HG02759 (cell line): ENCODE data around the gene ZRANB3.

Source experiments
- ATAC-seq: cut with Tn5 transposase; IDR thresholded peaks from one replicate; pipeline ENCODE4 v1.9.1; 2021; ENCODE audit warnings: mild to moderate bottlenecking, moderate library complexity; ENCODE audit not compliant: unreplicated experiment

The ZRANB3 gene

DNA sequence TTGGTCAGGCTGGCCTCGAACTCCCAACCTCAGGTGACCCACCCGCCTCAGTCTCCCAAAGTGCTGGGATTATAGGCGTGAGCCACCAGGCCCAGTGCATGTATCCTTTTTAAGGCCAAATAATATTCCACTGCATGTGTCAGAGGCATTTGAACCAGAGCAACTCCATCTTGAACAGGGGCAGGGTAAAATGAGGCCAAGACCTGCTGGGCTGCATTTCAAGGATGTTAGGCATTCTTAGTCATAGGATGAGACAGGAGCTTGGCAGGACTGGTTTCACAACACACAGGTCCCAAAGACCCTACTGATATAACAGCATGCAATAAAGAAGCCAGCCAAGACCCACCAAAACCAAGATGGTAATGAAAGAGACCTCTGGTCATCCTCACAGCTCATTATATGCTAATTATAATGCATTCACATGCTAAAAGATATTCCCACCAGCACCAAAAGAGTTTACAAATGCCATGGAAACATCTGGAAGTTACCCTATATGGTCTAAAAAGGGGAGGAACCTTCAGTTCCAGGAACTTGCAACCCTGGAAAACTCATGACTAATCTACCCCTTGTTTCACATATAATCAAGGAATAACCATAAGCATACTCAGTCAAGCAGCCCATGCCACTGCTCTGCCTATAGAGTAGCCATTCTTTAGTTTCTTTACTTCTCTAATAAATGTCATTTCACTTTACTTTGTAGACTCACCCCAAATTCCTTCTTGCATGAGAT, 274.3 kb downstream of the ZRANB3 start:
- ATAC-seq, result no peak

GRCh38 chr2:135255208-135255607, 275.8 kb downstream of the ZRANB3 start:
- no peak for ATAC-seq

GRCh38 chr2:135252805-135253458, 278.1 kb downstream of the ZRANB3 start:
- no peak for ATAC-seq

DNA sequence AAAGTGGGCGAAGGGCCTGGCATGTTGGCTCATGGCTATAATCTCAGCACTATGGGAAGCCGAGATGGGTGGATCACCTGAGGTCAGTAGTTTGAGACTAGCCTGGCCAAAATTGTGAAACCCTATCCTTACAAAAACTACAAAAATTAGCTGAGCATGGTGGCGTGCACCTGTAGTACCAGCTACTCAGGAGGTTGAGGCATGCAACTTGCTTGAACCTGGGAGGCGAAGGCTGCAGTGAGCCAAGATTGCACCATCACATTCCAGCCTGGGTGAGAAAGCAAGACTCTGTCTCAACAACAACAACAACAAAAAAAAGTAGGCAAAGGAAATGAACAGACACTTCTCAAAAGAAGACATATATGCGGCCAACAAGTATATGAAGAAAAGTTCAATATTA, 282.4 kb downstream of the ZRANB3 start:
- ATAC-seq, result no peak

GRCh38 chr2:135246711-135247270, 284.2 kb downstream of the ZRANB3 start:
- ATAC-seq, result no peak

- ATAC-seq, result no peak
These were observed 285.9 kb downstream of the ZRANB3 start for GRCh38 chr2:135245071-135245470.

DNA sequence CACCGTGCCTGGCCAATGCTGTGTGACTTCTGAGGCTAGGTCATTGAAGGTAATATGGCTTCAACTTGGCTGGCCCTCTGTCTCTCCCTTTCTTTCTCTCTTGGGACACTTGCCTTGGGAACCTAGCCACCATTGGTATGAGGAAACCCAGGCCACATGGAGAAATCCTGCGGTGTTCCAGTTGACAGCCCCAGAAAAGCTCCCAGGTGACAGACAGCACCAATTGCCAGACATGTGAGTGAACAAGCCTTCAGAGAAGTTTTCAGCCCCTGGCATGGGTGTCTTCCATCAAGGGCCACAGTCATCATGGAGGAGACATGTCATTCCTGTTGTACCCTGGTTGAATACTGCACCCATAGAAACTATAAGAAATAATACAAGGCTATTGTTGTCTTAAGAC, 292.4 kb downstream of the ZRANB3 start:
- no peak for ATAC-seq

DNA sequence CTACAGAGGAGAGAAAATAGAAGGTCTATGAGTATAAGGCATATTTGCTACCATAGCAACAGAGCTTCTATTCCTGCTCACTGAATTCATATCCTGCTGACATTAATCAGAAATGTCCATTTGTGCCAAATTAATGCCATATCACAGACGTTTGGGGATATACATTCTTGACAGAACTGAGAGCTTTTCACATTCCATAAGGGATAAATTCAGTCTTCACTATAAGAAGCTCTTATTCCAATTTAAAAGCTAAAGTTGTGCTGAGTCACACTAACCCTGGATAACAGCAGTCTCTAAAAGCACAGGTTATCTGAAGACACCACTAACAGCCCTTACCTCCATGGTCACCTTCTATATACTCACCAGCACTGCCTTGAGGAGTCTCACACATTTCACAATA, 300.9 kb downstream of the ZRANB3 start:
- no peak for ATAC-seq

DNA sequence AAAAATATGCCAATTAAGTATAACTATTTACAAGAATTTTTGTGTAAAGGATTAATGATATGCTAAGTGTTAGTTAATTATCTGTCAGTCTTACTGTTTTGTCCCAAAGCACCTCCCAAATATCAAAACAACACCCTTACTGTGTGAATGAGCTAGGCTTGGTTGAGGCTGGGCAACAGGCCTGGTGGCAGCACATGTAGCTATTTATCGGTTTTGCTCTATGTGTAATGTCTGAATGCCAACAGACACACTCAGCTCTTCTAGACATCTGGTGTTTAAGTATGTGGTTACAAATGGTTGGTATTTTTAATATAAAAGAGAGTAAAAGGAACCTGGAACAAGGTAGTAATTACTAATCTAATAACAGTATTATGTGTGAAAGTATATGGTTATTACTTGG, 303.6 kb downstream of the ZRANB3 start:
- ATAC-seq, result no peak

GRCh38 chr2:135226961-135227360, 304.1 kb downstream of the ZRANB3 start:
- ATAC-seq, result no peak

DNA sequence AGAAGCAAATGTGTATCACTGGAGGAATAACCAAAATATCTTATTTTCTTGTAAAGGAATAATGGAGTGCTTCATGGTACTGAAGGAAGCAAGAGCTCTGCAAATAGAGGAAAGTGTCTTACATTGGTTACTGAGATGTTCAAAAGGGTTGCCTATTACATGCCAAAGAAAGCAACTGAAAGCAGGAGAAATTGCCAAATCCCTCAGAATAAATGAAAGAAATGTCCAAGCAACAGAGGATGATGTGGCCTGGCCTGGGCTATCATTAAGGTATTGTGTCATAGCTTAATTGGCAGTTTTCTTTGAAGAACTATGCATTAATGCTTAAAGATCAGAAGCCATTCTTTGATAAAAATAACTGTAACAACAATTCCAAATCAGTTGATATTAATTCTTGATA, 305.2 kb downstream of the ZRANB3 start:
- no peak for ATAC-seq

DNA sequence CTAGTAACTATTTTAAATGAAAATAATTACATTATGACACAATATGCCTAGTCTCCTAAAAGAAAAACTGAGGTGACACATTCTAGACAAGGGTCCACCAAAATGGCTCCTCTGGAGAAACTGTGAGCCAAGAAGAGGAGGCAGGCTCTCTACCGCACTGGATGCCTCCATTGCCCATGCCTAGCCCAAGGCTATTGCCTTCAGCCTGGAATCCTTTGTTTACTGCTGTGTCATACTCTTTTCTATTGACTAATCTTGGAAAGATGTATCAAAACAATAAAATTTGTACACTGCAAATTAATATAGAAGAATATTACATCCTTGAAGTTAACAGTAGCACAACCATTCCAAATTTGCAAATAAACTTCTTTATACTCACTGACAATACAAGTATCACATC, 311.8 kb downstream of the ZRANB3 start:
- ATAC-seq, result no peak

DNA sequence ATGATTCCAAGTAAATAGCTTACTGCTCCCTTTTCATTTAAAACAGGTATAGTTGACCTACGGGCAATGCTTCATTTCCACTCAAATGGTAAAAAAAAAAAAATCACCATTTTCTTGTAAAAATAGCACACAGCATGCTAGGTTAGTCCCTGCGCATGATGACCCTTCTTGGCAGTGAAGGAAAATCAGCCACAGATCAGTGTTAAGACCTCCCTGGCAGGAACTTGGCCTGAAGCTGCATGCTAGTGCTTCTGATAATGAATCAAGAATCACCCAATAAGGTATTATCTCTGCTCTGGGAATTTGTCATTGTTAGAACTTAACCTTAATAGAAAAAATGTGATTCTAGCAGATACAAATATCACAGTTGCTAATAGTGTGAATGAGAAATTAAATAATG, 312.6 kb downstream of the ZRANB3 start:
- ATAC-seq, result no peak

- no peak for ATAC-seq
These were observed 318.3 kb downstream of the ZRANB3 start for GRCh38 chr2:135212757-135213156.

DNA sequence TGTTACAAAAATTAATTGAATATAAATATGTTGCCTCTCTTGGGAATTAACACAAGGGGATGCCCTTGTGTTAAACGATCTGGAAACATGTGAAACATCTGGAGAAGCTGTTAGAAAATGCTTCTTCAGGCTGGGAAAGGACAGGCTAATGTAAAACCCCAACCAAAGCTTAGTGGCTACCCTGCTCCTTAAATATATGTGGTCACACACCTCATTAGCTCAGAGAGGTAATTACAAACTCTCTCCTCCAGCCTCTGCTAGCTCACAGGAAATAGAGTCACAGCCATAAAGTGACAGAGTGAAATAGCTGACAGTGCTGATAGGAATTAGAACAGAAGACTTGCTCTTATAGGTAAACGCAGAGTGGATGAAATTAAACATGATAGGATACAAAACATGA, 323.0 kb downstream of the ZRANB3 start:
- ATAC-seq, result no peak

GRCh38 chr2:135203944-135204343, 327.1 kb downstream of the ZRANB3 start:
- ATAC-seq, result no peak

DNA sequence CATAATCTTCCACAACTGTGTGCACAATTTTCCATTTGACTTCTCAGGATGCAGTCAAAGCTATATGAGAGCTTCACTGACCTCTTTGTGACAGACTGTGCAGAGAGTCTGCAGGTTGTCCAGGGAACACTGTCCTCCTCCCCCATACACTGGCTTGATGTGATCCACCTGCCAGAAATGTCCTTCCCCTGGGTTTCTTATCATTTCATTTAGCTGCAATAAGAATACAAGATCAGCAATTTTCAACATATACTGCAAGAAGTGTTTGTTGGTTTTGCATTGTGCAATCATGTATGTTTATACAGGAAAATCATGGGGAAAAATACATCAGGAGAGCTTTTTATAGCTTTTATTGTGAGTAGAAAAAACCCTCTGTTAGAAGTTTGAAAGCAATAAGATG, 328.3 kb downstream of the ZRANB3 start:
- ATAC-seq, result no peak

DNA sequence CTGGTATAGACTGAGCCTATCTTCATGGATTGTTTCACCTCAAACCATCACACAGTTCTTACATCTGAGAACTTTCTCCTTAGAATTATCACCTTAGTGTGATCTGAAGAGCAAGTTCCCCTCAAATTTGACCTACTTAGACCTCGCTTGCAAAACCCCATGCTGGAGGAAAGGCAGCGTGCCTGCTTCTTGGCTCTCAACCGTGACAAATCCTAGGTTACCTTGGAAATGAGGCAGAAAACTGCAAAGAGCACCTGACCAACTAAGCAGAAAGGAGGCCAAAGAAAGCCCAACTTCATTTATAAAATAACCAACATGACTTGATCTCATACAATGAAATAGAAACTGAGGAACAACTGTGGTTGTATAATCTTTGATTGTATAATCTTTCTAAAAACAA, 332.5 kb downstream of the ZRANB3 start:
- ATAC-seq, result no peak

- ATAC-seq, result no peak
These were observed 340.2 kb downstream of the ZRANB3 start for GRCh38 chr2:135190799-135191198.

- ATAC-seq, result no peak
These were observed 341.9 kb downstream of the ZRANB3 start for GRCh38 chr2:135189148-135189547.

GRCh38 chr2:135187270-135187669, 343.7 kb downstream of the ZRANB3 start:
- no peak for ATAC-seq

- ATAC-seq, result no peak
These were observed 345.0 kb downstream of the ZRANB3 start for GRCh38 chr2:135186054-135186453.
